GM21529 (cell line): ENCODE data around the gene PARP4.
"Not testable (repeated sequence)": the region's sequence is repeated elsewhere in the genome, so short reads cannot be mapped to it uniquely, and the experiment has no call there.

Source experiments
- ATAC-seq: cut with Tn5 transposase; IDR thresholded peaks from one replicate; pipeline ENCODE4 v1.9.1; 2021; ENCODE audit not compliant: unreplicated experiment

PARP4 gene

DNA sequence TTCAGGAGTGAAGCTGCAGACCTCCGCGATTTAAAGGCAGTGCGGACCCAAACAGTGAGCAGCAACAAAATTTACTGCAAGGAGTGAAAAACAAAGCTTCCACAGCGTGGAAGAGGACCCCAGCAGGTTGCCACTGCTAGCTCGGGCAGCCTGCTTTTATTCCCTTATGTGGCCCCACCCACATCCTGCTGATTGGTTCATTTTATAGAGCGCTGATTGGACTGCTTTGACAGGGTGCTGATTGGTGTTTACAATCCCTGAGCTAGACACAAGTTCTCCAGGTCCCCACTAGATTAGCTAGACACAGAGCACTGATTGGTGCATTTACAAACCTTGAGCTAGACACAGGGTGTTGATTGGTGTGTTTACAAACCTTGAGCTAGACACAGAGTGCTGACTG, 6.3 kb downstream of the PARP4 start:
- not testable (repeated sequence) for ATAC-seq

DNA sequence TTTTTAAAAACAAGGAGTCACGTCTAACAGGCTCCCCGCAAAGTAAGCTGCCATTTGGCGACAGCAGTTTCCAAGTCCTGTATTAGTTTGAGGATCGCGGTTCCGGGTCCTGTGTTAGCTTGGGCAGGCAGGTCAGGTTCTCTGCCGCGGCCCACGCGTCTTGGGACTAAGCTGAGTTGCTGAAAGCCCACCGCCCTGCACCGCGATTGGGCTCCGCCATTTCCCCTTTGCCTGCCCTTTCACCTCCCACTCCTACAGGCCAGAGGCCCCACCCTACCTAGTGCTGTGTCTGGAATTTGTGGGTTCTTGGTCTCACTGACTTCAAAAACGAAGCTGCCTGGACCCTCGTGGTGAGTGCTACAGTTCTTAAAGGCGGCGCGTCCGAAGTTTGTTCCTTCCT, 6.8 kb downstream of the PARP4 start:
- no peak for ATAC-seq

- no peak for ATAC-seq
These were observed 7.3 kb downstream of the PARP4 start for GRCh38 chr13:24505256-24505655.

GRCh38 chr13:24503379-24503696, 9.2 kb downstream of the PARP4 start:
- no peak for ATAC-seq

GRCh38 chr13:24502533-24503378, 9.8 kb downstream of the PARP4 start:
- no peak for ATAC-seq

DNA sequence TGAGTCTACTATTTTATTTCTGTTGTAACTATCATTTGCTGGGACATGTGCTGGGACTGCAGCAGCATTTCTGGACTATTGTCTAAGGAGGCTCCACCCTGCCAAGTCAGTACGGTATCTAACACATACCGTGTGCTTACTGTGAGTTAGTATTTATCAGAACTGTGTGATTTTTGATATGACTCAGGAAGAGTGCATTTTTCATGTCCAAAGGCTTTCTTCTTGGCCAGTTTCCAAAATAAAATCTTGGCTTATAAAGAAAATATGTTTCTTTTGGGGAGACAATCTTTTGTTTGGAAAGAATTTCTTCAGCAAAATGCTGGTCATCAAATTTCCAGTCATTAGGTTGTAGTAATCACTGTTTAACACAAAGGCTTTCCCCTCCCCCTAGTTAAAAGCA, 11.6 kb downstream of the PARP4 start:
- no peak for ATAC-seq

DNA sequence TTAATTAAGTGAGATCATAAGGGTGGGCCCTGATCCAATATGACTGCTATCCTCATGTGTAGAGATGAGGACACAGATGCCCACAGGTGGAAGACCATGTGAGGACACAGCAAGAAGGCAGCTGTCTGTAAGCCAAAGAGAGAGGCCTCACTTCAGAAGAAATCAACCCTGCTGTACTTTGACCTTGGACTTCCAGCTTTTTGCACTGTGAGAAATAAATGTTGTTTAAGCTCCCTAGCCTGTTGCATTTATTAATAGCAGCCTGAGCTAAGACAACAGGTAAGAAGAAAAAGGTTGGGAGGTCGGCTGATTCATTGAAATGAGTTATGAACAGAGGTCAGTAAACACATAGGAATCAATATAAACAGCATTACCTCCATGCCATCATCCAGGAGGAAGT, 14.8 kb downstream of the PARP4 start:
- no peak for ATAC-seq

DNA sequence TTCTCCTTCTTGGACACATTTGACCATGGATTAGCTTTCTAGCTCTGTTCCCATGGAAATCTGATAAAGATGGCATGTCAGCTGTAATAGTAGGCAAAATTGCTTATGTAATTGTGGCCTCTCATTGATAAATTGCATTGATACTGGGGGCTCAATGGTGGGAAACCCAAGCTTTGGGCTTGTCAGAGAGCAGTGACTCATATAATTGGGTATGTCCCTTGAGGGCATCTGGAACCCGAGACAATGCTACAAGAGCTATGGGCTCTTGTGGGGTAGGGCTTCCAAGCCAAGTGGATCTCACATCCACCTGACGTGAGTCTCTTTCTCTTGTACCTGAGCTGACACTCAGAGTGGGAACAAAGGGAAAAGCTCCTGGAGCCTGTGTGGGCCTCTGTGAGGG, 16.3 kb downstream of the PARP4 start:
- not testable (repeated sequence) for ATAC-seq

DNA sequence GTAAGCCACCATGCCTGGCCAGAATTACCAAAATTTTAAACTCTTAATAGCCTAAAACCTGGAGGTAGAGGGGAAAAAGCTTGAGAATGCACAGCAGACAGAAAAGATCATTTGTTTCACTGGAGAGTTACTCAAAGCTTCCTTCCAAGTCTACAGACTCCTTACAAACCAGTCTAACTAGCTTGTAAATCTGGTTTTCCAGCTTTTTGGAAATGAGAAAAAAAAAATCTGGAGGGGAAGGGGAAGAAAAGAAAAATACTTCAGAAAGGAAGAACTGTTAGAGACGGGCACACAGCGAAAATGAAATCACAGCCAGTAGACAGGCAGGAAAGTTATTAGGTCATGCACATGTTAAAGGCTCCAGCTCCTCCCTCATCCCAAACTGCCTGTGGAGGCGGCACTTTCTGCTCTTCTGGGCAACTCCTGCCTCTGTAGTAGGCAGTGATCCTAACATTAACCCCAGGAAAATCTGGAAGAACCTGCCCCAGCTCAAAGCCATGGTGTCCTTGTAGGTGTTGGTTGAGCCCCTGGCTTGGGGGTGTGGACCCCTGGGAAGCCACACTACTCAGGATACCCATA, 17.3 kb downstream of the PARP4 start:
- no peak for ATAC-seq

DNA sequence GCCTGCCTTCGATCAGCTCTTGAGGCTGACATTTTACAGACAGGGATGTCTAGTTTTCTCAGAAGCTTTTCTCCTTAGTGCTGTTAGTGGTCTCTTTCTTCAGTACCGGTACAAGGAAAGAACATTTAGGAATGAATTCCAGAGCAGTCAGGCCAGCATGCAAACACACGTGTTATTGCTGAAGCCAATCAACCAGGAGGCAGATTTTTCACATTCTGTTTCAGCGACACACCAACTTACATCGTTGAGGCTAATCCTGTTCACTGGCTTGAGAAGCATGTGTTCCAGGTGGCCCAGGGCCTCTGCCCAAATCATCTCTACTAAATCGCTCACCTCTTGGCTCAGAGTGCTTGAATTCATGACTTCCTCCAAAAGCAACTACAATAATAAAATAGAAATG, 19.2 kb downstream of the PARP4 start:
- ATAC-seq: no peak

GRCh38 chr13:24491845-24492244, 20.7 kb downstream of the PARP4 start:
- no peak for ATAC-seq

- ATAC-seq: no peak
These were observed 22.9 kb downstream of the PARP4 start for GRCh38 chr13:24489721-24490120.

DNA sequence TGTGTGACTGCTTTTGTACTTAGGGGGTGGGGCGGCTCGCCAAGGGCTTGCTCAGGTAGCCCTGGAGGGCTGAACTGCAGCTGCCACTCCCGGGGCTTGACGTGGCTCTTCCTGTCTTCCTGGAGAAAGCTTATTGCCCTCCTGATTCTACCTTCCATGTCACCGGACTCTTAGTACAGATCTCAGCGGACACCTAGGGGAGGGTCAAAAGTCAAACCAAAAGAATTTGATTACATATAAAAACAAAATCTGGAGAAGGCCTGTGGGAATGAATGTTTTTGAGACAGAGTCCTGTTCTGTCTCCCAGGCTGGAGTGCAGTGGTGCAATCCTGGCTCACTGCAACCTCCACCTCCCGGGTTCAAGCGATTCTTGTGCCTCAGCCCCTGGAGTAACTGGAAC, 24.5 kb downstream of the PARP4 start:
- not testable (repeated sequence) for ATAC-seq

DNA sequence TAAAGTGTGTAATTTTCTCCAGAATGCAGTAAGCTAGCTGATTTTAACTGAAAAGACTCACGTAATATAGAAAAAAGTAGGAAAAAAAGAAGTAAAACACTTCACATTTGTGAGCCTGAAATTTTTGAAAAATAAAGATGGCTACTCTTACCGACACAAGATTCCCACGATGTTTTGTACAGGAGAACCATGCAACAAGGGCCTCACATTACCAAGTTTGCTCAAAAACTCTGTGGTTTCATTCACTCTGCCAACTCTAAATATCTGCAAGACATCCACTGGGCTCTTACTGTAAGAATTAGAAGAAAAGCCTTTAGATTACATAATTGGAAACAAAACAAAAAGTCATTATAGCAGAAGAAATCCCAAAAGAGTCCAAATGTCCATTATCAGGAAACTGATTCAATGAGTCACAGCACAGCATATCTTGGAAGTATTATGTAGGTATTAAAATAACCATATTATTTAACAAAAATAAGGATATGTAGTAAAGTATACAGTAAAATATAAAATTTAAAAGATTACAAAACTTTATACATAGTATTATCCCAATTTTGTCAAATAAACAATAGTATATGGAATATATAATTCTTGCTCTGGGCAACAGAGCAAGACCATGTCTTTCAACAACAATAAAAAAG, 26.4 kb downstream of the PARP4 start:
- ATAC-seq: not testable (repeated sequence)

GRCh38 chr13:24473686-24474085, 38.9 kb downstream of the PARP4 start:
- no peak for ATAC-seq

- ATAC-seq: not testable (repeated sequence)
These were observed 40.4 kb downstream of the PARP4 start for GRCh38 chr13:24472129-24472528.

DNA sequence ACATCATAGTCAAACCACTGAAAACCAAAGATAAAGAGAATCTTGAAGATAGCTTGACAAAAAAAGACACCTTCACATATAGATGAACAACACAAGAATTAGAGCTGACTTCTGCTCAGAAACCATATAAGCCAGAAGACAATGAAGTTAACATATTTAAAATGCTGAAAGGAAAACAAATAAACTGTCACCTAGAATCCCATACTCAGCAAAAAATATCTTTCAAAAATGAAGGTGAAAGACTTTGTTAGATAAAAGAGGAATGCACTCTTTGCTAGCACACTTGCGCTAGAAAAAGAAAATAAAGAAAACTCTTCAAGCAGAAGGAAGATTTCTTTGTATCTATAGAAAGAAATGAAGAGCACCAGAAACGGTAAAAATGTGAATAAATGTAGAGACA, 49.5 kb downstream of the PARP4 start:
- no peak for ATAC-seq

DNA sequence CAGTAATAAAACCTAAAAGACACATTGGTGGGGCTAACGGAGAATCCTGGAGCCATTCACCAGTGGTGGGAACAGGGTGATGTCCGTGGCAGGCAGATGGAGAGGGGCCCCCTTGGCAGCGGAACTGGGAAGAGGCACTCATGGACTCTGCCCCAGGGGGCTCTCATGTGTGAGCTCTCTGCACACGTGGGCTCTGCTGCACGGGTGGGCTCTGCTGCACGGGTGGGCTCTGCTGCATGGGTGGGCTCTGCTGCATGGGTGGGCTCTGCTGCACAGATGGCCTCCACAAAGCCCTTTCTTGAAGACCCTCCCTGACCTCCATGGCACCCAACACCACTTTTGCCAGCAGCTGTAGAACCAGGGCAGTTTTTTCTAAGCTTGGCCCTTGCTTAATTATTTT, 52.3 kb downstream of the PARP4 start:
- no peak for ATAC-seq

DNA sequence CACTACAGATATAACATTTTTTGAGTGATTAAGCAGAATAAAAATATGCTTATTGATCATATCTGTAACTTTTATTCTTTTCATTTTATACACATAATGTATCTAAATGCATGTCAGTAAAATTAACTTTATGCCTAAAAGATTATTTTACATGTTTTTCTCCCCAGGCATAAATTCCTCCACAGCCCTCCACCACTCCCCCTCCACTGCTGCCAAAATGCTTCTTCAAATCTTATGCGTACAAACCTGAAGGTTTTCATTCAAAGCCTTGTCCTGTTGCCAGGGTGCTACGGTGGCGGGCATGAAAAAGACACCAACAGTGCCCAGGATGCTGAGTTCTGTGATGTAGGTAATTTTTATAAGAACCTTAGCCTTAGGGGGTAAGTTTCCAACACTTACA, 52.9 kb downstream of the PARP4 start:
- no peak for ATAC-seq

- ATAC-seq: peak; percentile 89
These were observed 53.3 kb downstream of the PARP4 start for GRCh38 chr13:24459234-24459633.

- ATAC-seq: no peak
These were observed 53.8 kb downstream of the PARP4 start for GRCh38 chr13:24458736-24459135.

DNA sequence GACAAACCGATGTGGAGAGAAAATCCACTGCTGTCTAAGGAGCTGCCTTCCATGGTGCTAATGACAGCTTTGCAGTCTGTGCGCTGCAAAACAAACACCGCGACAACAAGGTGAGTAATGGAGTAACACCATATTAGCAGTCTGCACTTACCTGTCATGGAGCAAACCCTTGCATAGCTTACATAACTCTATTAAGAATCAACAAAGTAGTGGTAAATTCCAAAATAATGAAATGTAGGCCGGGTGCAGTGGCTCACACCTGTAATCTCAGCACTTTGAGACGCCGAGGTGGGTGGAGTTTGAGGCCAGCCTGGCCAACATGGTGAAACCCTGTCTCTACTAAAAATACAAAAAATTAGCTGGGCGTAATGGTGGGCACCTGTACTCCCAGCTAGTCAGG, 56.2 kb downstream of the PARP4 start:
- ATAC-seq: no peak
